GM19193 (cell line): Measurements from ENCODE around the gene CCDC71L.

Source experiments
- POLR2A ChIP-seq: IDR thresholded peaks from 4 replicates; pipeline ENCODE4 v1.6.1; 2011; ENCODE audit not compliant: insufficient read depth, insufficient read length; ENCODE audit errors: extremely low read depth

Gene CCDC71L

GRCh38 chr7:106619213-106619612 lies 41.7 kb downstream of the CCDC71L start:
- no peak for TF ChIP-seq POLR2A

- TF ChIP-seq POLR2A, result no peak
These were observed 42.5 kb downstream of the CCDC71L start for GRCh38 chr7:106618480-106618879.

GRCh38 chr7:106617860-106618259 lies 43.1 kb downstream of the CCDC71L start:
- no peak for TF ChIP-seq POLR2A

- TF ChIP-seq POLR2A, result no peak
These were observed 44.3 kb downstream of the CCDC71L start for GRCh38 chr7:106616708-106617051.

- TF ChIP-seq POLR2A, result no peak
These were observed 44.9 kb downstream of the CCDC71L start for GRCh38 chr7:106615808-106616707.

GRCh38 chr7:106614751-106615150 lies 46.2 kb downstream of the CCDC71L start:
- TF ChIP-seq POLR2A, result no peak

- no peak for TF ChIP-seq POLR2A
These were observed 47.0 kb downstream of the CCDC71L start for GRCh38 chr7:106613848-106614560.

- TF ChIP-seq POLR2A, result no peak
These were observed 47.7 kb downstream of the CCDC71L start for GRCh38 chr7:106613279-106613678.

- TF ChIP-seq POLR2A, result no peak
These were observed 48.5 kb downstream of the CCDC71L start for GRCh38 chr7:106612432-106612831.

GRCh38 chr7:106611911-106612310 lies 49.0 kb downstream of the CCDC71L start:
- no peak for TF ChIP-seq POLR2A

GRCh38 chr7:106610996-106611886 lies 49.7 kb downstream of the CCDC71L start:
- no peak for TF ChIP-seq POLR2A

GRCh38 chr7:106609416-106609815 lies 51.5 kb downstream of the CCDC71L start:
- no peak for TF ChIP-seq POLR2A

- TF ChIP-seq POLR2A, result no peak
These were observed 52.3 kb downstream of the CCDC71L start for GRCh38 chr7:106608661-106609060.
